NB4 (cell line): Measurements from ENCODE around the gene ANO9.

Experiments used
- DNase-seq: peaks from one replicate; pipeline ENCODE4 v3.0.0; 2010; ENCODE audit warnings: low read depth
- H3K4me3 ChIP-seq: one replicate; pipeline ENCODE4 v1.5.1; 2011; ENCODE audit warnings: mild to moderate bottlenecking, low read depth, low read length, moderate library complexity
- MYC ChIP-seq: IDR thresholded peaks from 2 replicates; pipeline ENCODE4 v1.6.1; 2011; ENCODE audit warnings: low read depth, low read length
- POLR2A ChIP-seq: IDR thresholded peaks from 2 replicates; pipeline ENCODE4 v1.6.1; 2011; ENCODE audit warnings: mild to moderate bottlenecking; ENCODE audit not compliant: insufficient read length; ENCODE audit errors: extremely low read depth
- TF ChIP-seq, protein P1 (sequence below): IDR thresholded peaks from 2 replicates; pipeline ENCODE4 v1.6.1; 2011; ENCODE audit warnings: low read depth, low read length
- TF ChIP-seq, protein P2 (sequence below): IDR thresholded peaks from one replicate; pipeline ENCODE4 v1.5.1; 2012; ENCODE audit warnings: low read depth, low read length

ANO9 gene

DNA sequence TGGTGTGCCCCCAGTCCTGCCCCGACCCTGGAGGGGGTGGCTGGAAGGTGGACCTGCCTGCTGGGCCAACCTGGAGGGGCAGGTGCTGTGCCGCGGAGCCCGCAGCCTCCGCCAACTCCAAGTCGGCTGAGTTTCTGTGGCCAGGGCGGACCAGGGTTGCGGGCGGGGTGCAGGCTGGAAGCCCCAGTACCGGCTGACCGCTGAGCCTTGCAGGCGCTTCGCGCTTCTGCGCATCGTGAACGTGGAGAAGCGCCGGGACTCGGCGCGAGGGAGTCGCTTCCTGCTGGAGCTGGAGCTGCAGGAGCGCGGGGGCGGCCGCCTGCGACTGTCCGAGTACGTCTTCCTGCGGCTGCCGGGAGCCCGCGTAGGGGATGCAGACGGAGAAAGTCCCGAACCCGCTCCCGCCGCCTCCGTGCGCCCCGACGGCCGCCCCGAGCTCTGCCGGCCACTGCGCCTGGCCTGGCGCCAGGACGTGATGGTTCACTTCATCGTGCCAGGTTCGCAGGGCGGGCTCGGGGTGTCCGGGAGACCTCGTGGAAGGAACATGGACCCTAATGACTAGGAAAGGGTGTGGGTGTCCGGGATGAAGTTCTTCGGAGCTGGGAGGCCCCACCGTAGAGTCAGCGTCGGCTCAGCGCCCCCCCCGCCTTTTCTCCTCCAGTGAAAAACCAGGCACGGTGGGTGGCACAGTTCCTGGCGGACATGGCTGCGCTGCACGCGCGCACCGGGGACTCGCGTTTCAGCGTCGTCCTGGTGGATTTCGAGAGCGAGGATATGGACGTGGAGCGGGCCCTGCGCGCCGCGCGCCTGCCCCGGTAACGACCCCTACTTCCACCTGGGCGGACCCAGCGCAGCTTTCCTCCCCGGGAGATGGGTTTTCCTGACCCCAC is 62.4 kb downstream of the ANO9 start:
- H3K4me3 ChIP-seq, result no peak overlapping the region
- TF ChIP-seq, protein P1, sequence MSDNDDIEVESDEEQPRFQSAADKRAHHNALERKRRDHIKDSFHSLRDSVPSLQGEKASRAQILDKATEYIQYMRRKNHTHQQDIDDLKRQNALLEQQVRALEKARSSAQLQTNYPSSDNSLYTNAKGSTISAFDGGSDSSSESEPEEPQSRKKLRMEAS, result no peak
- TF ChIP-seq MYC, result no peak
- TF ChIP-seq, protein P2, sequence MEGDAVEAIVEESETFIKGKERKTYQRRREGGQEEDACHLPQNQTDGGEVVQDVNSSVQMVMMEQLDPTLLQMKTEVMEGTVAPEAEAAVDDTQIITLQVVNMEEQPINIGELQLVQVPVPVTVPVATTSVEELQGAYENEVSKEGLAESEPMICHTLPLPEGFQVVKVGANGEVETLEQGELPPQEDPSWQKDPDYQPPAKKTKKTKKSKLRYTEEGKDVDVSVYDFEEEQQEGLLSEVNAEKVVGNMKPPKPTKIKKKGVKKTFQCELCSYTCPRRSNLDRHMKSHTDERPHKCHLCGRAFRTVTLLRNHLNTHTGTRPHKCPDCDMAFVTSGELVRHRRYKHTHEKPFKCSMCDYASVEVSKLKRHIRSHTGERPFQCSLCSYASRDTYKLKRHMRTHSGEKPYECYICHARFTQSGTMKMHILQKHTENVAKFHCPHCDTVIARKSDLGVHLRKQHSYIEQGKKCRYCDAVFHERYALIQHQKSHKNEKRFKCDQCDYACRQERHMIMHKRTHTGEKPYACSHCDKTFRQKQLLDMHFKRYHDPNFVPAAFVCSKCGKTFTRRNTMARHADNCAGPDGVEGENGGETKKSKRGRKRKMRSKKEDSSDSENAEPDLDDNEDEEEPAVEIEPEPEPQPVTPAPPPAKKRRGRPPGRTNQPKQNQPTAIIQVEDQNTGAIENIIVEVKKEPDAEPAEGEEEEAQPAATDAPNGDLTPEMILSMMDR, result no peak
- no peak for DNase-seq

DNA sequence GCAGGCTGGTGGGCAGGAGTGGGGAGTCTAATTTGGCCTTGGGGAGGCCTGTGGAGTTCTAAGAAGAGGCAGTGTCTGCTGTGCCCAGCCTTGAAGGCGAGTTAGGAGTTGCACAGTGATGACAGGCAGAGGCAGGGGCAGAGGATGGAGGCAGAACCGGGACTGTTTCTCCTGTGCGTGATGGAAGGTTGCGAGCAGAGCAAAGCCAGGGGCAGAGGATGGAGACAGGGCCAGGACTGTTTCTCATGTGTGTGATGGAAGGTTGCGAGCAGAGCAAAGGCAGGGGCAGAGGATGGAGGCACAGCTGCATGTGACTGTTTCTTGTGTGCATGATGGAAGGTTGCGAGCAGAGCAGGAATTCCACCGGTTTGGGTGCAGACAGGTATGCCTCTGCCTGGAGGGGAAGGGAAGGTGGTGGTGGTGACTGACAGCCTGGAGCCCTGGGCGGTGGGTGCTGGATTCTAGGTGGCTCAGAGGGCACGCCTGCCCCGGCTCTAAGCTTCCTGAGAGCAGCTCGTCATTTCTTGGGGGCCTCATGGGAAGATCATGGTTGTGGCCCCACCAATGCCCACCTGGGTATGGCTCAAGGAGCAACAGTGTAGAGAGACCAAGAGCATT is 63.8 kb downstream of the ANO9 start:
- DNase-seq, result no peak
- TF ChIP-seq MYC, result no peak
- TF ChIP-seq, protein P2, result no peak
- no peak for TF ChIP-seq POLR2A
- TF ChIP-seq, protein P1, result no peak
- no peak overlapping the region for H3K4me3 ChIP-seq

DNA sequence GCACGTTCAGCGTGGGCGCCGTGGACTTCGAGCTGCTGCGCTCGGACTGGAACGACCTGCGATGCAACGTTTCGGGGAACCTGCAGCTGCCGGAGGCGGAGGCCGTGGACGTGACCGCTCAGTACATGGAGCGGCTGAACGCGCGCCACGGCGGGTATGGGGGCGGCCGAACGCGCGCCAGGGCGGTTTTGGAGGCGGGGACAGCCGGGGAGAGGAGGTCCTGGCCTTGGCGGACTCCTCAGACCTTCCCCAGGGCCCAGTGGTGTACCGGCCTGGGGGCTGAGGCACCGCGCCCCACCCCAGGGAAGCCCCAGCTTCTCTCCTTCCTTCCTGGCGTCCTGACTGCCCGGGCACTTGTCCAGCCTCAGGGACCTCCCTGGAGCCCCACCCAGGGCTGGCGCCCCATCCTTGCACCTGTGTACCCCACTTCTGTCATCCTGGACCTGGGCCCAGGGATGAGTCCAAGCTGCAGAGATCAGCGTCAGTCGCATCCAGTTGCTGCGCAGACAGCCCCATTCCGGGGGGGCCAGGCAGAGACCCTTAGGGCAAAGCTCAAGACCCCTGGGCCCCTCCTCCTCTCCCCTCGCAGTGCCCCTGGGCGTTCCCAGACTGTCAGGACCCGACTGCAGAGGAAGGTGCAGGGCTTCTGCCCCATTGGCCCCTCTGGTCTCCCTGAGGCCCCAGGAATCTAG is 64.5 kb downstream of the ANO9 start:
- H3K4me3 ChIP-seq, result no peak overlapping the region
- no peak for DNase-seq
- TF ChIP-seq, protein P2, result no peak
- TF ChIP-seq MYC (no peak), POLR2A (no peak)
- TF ChIP-seq, protein P1, result no peak

DNA sequence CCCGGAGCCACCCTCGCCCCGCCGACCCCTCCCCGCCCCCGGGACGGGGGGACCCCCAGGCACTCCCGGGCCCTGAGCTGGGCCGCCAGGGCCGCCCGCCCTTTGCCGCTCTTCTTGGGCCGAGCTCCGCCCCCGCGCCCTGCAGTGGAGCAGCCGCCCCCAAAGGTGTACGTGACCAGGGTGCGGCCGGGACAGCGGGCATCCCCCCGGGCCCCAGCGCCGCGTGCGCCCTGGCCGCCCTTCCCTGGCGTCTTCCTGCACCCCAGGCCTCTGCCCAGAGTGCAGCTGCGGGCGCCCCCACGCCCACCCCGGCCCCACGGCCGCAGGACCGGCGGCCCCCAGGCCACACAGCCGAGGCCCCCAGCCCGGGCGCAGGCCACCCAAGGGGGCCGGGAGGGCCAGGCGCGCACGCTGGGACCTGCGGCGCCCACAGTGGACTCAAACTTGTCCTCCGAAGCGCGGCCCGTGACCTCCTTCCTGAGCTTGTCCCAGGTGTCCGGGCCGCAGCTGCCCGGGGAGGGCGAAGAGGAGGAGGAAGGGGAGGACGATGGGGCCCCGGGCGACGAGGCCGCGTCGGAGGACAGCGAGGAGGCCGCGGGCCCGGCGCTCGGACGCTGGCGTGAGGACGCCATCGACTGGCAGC is 65.2 kb downstream of the ANO9 start:
- TF ChIP-seq POLR2A (no peak), MYC (no peak)
- TF ChIP-seq, protein P1, result no peak
- TF ChIP-seq, protein P2, result no peak
- DNase-seq, result no peak
- no peak overlapping the region for H3K4me3 ChIP-seq
